HL-60/S4 treated with retinoic acid at 250 ng/mL for 4 days and 3 days (cell line): Measurements from ENCODE around the gene ABR.

Source experiments
- in situ Hi-C: fragments of 300-500 bp; cut with MboI; formaldehyde crosslinking; loops from 2 replicates; pipeline ENCODE4 v1.7.0; 2022; ENCODE audit warnings: low sequenced_read_pairs

ABR gene

DNA sequence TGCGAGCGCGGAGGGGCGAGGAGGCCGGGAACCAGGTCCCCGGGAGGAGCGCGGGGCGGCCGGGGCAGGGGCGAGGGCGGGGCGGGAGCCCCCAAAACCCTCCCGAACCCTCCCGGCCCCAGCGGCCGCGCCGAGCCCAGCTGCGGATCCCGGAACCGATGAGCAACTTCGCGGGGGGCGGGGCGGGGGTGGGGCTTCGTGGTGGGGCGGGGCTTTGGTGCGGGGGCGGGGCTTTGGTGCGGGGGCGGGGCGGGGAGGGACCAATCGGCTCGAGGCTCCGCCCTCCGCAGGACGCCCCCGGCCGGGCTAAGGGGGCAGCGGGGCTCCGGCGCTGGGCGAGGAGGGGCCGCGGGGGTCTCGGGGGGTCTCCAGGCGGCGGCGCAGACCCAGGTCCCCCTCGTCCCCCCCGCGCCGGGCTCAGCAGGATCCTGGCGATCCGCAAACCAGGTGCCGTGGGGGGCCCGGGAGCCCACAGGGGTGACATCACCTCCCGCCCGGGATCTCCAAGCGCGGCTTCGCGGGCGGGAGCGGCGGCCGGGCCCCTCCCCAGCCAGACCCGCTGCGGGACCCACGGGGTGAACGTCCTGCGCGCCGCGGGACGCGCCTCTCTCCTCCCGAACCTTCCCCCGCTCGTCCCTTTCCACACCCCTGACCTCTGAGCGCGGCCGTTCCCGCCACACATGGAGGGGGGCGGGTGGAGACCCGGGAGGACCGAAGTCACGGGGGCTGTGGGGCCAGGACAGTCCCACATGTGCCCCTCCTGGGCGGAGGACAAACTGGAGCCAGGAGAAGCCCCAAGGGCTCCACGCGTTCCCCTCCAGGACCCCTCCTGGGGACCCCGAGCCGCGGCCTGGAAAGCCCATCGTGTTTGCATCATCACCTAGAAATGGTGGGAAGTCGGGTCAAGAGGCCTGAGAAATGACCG, at the start of gene ABR:
TSS of gene ABR (minus strand) at position 164 of the 925 bp plus-strand sequence. CDS start 254 bp downstream, outside the sequence.
- in situ Hi-C loops, result no loop called here

DNA sequence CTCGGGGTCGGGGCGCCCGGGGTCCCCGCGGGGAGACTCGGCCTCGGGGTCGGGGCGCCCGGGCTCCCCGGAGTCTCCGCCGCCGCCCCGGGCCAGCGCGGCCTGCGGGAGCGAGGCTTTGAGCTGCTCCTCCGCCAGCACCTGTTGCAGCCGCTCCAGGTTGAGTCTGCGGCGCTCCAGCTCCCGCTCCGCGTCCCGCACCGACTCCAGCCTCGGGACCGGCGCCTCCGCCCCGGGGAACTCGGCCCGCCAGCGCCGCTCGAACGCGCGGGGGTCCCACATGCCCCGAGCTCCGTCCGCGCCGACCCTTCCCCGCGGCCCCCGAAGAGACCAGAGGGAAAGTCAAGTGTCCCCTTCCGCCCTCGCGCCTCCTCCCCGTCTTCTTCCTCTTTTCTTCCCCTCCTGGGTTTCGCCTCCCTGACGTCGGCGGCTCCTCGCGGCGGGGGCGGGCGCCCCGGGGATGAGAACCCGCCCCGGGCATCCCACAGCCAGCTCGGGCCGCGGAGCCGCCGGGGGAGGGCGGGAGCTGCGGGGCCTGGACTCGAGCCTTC, 49.6 kb upstream of the ABR start:
- in situ Hi-C loops, result no loop called here

DNA sequence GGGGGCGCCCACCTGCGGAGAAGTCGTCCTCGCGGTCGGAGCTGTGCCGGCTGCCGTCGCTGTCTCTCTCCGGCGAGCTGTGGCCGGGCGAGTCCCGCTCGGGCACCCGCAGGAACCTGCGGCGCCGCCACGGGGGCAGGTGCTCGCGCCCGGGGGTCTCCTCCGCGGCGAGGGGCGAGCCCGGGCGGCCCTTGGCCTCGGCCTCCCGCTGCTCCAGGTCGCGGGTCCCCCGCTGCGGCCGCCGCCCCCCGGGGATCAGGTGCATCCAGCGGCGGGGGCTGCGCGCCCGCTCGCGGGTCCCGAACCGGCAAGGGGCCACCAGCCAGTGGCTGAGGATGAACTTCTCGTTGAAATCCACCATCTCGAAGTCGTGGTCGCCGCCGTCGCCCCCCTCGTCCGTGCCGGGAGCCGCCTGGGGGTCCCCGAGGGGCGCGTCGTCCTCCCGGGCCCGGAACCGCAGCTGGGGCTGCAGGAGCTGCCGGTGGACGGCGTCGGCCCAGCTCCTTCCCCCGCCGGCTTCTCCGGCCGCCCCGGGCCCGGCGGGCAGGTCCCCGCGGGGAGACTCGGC, 49.1 kb upstream of the ABR start:
- in situ Hi-C loops, result no loop called here

GRCh38 chr17:1227917-1228780, 48.4 kb upstream of the ABR start:
- in situ Hi-C loops, result no loop called here

- in situ Hi-C loops, result no loop called here
Measured at GRCh38 chr17:1227365-1227764, 47.6 kb upstream of the ABR start.

DNA sequence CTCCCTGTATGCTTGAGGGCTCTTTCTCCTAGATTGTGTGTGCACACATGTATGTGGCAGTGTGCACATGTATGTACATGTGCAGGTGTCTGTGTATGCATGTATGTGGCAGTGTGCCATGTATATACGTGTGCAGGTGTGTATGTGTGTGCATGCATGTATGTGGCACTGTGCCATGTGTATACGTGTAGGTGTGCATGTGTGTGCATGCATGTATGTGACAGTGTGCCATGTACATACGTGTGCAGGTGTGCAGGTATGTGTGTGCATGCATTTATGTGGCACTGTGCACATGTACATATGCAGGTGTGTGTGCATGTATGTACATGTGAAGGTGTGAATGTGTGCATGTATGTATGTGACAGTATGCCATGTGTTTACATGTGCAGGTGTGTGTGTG, 46.5 kb upstream of the ABR start:
- in situ Hi-C loops, result no loop called here

DNA sequence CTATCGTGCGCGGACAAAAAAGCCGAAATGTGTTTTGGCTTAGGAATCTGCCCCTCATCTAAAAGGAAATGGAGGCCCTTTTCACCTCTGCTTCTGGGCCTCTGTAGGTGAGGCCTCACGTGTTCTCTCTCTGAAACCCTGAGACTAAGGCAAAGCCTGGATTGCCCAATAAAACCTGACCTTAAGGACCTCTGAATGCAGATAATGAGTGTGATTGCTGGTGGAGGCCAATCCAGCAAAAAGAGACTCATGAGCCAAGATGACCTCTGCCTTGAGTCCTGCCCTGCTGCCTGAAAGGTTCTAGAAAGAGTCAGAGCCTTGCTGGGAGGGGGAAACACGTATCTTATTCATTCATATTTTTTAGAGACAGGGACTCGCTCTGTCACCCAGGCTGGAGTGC, 44.5 kb upstream of the ABR start:
- in situ Hi-C loops, result no loop called here

- in situ Hi-C loops, result no loop called here
Measured at GRCh38 chr17:1223662-1224061, 43.9 kb upstream of the ABR start.

DNA sequence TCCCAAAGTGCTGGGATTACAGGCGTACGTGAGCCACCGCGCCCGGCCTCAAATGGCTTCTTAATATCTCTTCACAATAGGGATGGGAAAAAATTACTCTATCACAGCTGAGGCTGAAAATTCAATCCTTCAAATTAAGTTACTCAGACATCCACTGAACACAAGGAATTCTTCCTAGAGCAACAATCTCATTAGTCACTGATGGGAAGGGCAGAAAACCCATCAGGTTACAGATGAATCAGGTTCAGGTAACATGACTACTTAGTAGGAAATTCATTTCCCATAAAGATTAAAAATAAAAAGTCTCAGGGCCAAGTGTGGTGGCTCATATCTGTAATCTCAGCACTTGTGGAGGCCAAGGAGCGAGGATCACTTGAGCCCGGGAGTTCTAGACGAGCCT, 42.5 kb upstream of the ABR start:
- in situ Hi-C loops, result no loop called here

DNA sequence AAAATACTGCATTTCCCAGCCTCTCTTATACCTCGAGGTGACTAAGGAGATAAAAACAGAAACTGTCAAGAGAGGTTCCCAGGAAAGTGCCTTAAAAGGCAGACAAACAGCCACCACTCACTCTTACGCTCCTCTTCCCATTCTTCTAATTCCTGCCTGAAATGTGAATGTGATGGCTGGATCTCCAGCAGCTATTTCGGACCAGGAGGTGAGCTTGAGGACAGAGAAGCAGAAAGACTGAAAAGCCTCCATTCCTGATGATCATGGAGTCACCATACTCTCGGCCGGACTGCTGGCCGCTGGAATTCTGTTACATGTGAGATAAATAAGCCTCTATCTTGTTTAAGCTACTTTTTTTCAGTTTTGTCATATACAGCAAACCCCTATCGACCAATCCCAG, 41.4 kb upstream of the ABR start:
- in situ Hi-C loops, result no loop called here

DNA sequence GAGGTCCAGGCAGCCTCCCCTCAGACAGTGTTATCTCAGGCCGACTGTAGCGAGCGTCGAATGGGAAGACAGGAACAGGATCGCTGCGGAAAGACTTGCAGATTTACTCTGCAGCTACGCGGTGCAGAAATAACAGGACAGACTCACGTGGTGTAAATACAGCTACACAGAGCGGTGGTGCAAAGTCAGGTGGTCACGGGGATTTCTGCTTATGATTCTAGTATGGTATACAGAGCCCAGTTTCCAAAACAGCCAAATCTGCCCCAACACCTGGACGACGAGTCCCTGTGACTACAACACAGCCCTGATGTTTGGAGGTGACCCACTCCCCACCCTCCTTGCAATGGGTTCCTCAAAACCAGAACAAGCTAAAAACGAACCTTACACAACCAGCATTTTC, 40.6 kb upstream of the ABR start:
- in situ Hi-C loops, result no loop called here

GRCh38 chr17:1217089-1217385, 37.3 kb upstream of the ABR start:
- in situ Hi-C loops, result no loop called here

DNA sequence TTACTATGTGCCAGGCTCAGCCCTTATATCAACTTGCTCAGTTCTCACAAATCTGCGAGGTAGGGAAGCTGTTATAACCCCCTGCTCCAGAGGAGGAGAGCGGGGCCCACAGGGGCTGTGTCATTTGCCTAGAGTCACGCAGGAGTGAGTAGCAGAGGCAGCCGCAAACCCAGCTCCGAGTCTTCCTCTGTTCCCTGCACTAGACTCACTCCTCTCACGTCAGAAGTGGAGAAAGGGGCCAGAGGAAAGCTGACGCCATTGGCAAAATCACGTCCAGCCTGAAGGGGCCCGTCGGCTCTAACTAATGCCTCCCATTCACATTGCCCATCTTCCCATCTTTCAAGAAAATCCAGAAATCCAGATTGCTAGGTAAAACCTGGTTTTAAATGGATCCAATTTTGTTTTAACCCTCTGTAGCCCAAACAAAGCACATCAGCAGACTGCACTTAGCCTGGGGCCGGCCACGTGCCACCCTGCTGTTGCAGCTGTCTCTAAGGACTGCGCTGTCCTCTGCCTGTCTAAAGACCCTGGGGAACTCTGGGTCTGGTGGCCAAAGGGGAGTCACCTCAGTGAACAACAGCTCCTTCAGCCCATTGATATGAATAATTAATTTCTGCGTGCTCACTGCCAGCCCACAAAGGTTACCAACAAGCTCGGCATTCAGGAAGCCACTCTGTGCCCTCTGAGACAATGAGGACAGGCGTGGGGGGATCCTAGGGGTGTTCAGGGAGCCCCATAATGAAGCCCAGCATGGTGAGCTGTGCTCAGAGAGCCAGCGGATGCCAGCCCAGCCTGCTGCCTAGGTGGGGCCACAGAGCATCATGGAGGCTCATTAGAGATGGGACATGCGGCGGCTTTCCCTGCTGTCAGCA, 36.7 kb upstream of the ABR start:
- in situ Hi-C loops, result no loop called here

DNA sequence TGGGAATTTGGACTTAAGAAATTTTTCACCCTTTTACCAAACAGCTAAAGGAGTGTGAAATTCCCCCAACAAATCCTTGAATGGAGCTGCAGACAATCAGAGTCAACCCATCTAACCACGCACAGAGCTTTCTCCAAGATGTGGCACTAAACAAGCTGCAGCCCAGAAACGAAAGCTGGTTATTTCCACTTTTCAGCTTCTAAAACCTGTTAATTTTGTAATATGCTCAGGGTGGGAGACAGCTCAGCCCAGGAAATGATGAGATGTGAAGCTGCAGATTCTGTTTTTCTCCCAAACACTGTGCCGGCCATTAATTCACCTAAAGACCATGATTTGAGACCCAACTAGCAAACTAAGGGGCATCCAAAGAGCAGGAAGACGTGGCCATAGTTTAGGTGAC, 33.2 kb upstream of the ABR start:
- in situ Hi-C loops, result no loop called here

GRCh38 chr17:1211287-1211686, 31.5 kb upstream of the ABR start:
- in situ Hi-C loops, result no loop called here

DNA sequence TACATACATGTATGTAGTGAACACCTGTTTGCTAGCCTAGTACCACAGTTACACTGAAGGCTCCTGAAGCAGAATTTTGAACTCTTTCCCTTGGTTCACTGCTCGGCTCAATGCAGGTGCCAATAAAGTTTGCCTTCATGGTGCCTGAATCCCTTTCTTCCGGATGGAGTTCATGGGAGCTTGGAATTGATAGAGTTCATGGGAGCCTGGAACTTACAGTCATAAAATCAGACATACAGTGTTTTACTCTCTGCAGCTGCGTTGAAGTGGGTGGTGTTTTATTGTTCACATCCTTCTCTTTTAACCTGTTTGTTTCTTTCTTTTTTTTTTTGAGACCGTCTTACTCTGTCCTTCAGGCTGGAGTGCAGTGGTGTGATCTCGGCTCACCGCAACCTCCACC, 29.2 kb upstream of the ABR start:
- in situ Hi-C loops, result no loop called here

DNA sequence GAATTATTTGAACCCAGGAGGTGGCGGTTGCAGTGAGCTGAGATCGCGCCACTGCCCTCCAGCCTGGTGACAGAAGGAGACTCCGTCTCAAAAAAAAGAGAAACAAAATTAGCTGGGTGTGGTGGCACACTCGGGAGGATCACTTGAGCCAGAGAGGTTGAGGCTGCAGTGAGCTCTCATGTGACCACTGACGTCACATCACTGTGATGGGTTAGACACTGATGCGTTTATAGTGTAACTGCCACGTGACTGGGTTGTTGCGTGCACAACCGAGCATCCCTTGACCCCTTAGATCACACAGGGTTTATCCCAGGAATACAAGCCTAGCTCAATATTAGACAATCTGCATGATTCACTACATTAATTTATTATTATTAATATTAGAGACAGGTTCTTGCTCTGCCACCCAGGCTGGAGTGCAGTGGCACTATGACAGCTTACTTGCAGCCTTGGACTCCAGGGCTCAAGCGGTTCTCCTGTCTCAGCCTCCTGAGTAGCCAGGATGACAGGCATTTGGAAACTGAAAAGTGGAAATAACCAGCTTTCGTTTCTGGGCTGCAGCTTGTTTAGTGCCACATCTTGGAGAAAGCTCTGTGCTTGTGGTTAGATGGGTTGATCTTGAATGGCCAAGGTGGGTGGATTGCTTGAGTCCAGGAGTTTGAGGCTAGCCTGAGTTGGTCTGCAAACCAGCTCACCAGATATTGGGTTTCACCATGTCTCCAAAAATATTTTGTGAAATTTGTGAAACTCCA, 26.4 kb upstream of the ABR start:
- in situ Hi-C loops, result no loop called here

- in situ Hi-C loops, result no loop called here
Measured at GRCh38 chr17:1203967-1204291, 24.1 kb upstream of the ABR start.

- in situ Hi-C loops, result no loop called here
Measured at GRCh38 chr17:1203111-1203966, 23.6 kb upstream of the ABR start.
